WTC11 (cell line): ENCODE measurements around the gene LPP. TPM values are rescaled to one million over a fixed set of nuclear protein-coding genes. Genes with fewer than 3 reads are reported as not detected.

ENCODE experiments used
- ATAC-seq: fragments of 200-7000 bp; cut with Tn5 transposase; 2 replicates; pipeline ENCODE4 v1.10.0; 2021; ENCODE audit warnings: mild to moderate bottlenecking, moderate library complexity
- CTCF ChIA-PET: fragments of 300-600 bp; sonication (Branson Sonifier 250); formaldehyde crosslinking; loops from one replicate; lab custom pipeline; 2021; ENCODE audit warnings: antibody characterized with exemption; lab: Charles Lee
- POLR2A ChIA-PET: fragments of 350-600 bp; sonication (Branson Sonifier 250); formaldehyde crosslinking; loops from one replicate; lab custom pipeline; 2021; ENCODE audit warnings: antibody characterized with exemption; lab: Charles Lee
- DNase-seq: peaks from one replicate; pipeline ENCODE4 v3.0.0; 2021; ENCODE audit warnings: low spot score
- H3K27ac Mint-ChIP-seq: 2 replicates; pipeline ENCODE4 v1.8.0; 2021; ENCODE audit warnings: mixed read lengths
- H3K27me3 Mint-ChIP-seq: 2 replicates; pipeline ENCODE4 v1.8.0; 2021; ENCODE audit warnings: low read depth, mild to moderate bottlenecking, moderate library complexity, mixed read lengths
- H3K36me3 Mint-ChIP-seq: 2 replicates; pipeline ENCODE4 v1.8.0; 2021; ENCODE audit warnings: mixed read lengths
- H3K4me1 Mint-ChIP-seq: 2 replicates; pipeline ENCODE4 v1.8.0; 2022; ENCODE audit warnings: mixed read lengths
- H3K4me3 Mint-ChIP-seq: 2 replicates; pipeline ENCODE4 v1.8.0; 2021; ENCODE audit warnings: mild to moderate bottlenecking, moderate library complexity, mixed read lengths
- H3K9me3 Mint-ChIP-seq: 2 replicates; pipeline ENCODE4 v1.8.0; 2021; ENCODE audit warnings: mixed read lengths
- ATF1 ChIP-seq: sonication (generic); formaldehyde crosslinking; IDR thresholded peaks from 2 replicates; pipeline ENCODE4 v1.8.1; 2023; ENCODE audit warnings: mild to moderate bottlenecking, moderate library complexity, missing genetic modification reagents
- ATF6 ChIP-seq: sonication (generic); formaldehyde crosslinking; IDR thresholded peaks from 2 replicates; pipeline ENCODE4 v1.8.1; 2023; ENCODE audit warnings: mild to moderate bottlenecking, missing genetic modification reagents
- FOXJ3 ChIP-seq: sonication (generic); formaldehyde crosslinking; IDR thresholded peaks from 2 replicates; pipeline ENCODE4 v1.9.0; 2021; ENCODE audit warnings: missing genetic modification reagents, mild to moderate bottlenecking, borderline replicate concordance
- GRHL2 ChIP-seq: fragments of 250-450 bp; sonication (Bioruptor Pico); IDR thresholded peaks from 2 replicates; pipeline ENCODE4 v1.8.0; 2022; ENCODE audit warnings: mild to moderate bottlenecking, moderate library complexity; ENCODE audit not compliant: insufficient replicate concordance, severe bottlenecking
- JAZF1 ChIP-seq: fragments of 250-450 bp; sonication (Bioruptor Pico); IDR thresholded peaks from 2 replicates; pipeline ENCODE4 v1.9.0; 2021; ENCODE audit warnings: moderate library complexity, mild to moderate bottlenecking, inconsistent platforms
- MXD4 ChIP-seq: fragments of 250-450 bp; sonication (Bioruptor Pico); IDR thresholded peaks from 2 replicates; pipeline ENCODE4 v1.8.0; 2021; ENCODE audit warnings: mild to moderate bottlenecking, moderate library complexity, borderline replicate concordance
- MYBL2 ChIP-seq: sonication (generic); formaldehyde crosslinking; IDR thresholded peaks from 2 replicates; pipeline ENCODE4 v1.8.1; 2023; ENCODE audit warnings: mild to moderate bottlenecking, moderate library complexity, missing genetic modification reagents
- NFATC4 ChIP-seq: fragments of 250-450 bp; sonication (Bioruptor Pico); IDR thresholded peaks from 2 replicates; pipeline ENCODE4 v1.9.0; 2021; ENCODE audit warnings: mild to moderate bottlenecking
- NR1H2 ChIP-seq: sonication (generic); formaldehyde crosslinking; IDR thresholded peaks from 2 replicates; pipeline ENCODE4 v1.9.0; 2021; ENCODE audit warnings: mild to moderate bottlenecking, moderate library complexity, missing genetic modification reagents
- NR3C1 ChIP-seq: sonication (generic); formaldehyde crosslinking; conservative IDR thresholded peaks from 2 replicates; pipeline ENCODE4 v1.8.1; 2023; ENCODE audit warnings: low read depth, mild to moderate bottlenecking, missing genetic modification reagents
- PREB ChIP-seq: sonication (generic); formaldehyde crosslinking; IDR thresholded peaks from 2 replicates; pipeline ENCODE4 v1.8.1; 2022; ENCODE audit warnings: mild to moderate bottlenecking, missing genetic modification reagents, moderate library complexity, borderline replicate concordance
- RORB ChIP-seq: fragments of 250-450 bp; sonication (Bioruptor Pico); IDR thresholded peaks from 2 replicates; pipeline ENCODE4 v1.9.0; 2021; ENCODE audit warnings: mild to moderate bottlenecking
- SMAD3 ChIP-seq: sonication (generic); formaldehyde crosslinking; IDR thresholded peaks from 2 replicates; pipeline ENCODE4 v1.8.0; 2022; ENCODE audit warnings: missing genetic modification reagents, mild to moderate bottlenecking, borderline replicate concordance
- SMAD4 ChIP-seq: sonication (generic); formaldehyde crosslinking; IDR thresholded peaks from 2 replicates; pipeline ENCODE4 v1.8.0; 2022; ENCODE audit warnings: mild to moderate bottlenecking, missing genetic modification reagents
- SOX15 ChIP-seq: fragments of 250-450 bp; sonication (Bioruptor Pico); IDR thresholded peaks from 2 replicates; pipeline ENCODE4 v1.9.0; 2021; ENCODE audit warnings: mild to moderate bottlenecking
- ZBTB21 ChIP-seq: sonication (generic); formaldehyde crosslinking; IDR thresholded peaks from 2 replicates; pipeline ENCODE4 v1.8.1; 2023; ENCODE audit warnings: mild to moderate bottlenecking, missing genetic modification reagents, borderline replicate concordance
- ZBTB43 ChIP-seq: sonication (generic); formaldehyde crosslinking; IDR thresholded peaks from 2 replicates; pipeline ENCODE4 v1.8.1; 2023; ENCODE audit warnings: mild to moderate bottlenecking, missing genetic modification reagents
- total RNA-seq: library from RNA; stranded (reverse); gene quantifications from 3 replicates; pipeline ENCODE4 v1.2.3, GENCODE V29; 2021
- TF ChIP-seq, protein P1 (sequence below): sonication (generic); formaldehyde crosslinking; conservative IDR thresholded peaks from 2 replicates; pipeline ENCODE4 v1.8.1; 2022; ENCODE audit warnings: mild to moderate bottlenecking, missing genetic modification reagents
- TF ChIP-seq, protein P2 (sequence below): sonication (generic); formaldehyde crosslinking; IDR thresholded peaks from 2 replicates; pipeline ENCODE4 v1.8.0; 2022; ENCODE audit warnings: missing genetic modification reagents
- TF ChIP-seq, protein P3 (sequence below): fragments of 250-450 bp; sonication (Bioruptor Pico); IDR thresholded peaks from 2 replicates; pipeline ENCODE4 v1.8.0; 2021; ENCODE audit warnings: mild to moderate bottlenecking
- TF ChIP-seq, protein P4 (sequence below): fragments of 250-450 bp; sonication (Bioruptor Pico); IDR thresholded peaks from 2 replicates; pipeline ENCODE4 v1.9.0; 2021; ENCODE audit warnings: mild to moderate bottlenecking, borderline replicate concordance

Gene LPP
- total RNA-seq, 1 experiment from 2014 or later = 49.6 TPM

- H3K9me3 Mint-ChIP-seq = no peaks in the 10 kb centered on the region
- ATAC-seq = no peak
- DNase-seq = no peak
- H3K27me3 Mint-ChIP-seq = no peaks in the 10 kb centered on the region
- H3K4me3 Mint-ChIP-seq = no peak overlapping the region
- peak overlapping the region; percentile 4; the same call in 1 of the 2 replicates for H3K27ac Mint-ChIP-seq
- H3K36me3 Mint-ChIP-seq = no peaks in the 10 kb centered on the region; the same call in 1 of the 2 replicates
- TF ChIP-seq GRHL2 (CRISPR knock-in tag) (no peak), MYBL2 (no peak), ATF1 (CRISPR knock-in tag) (no peak), FOXJ3 (no peak), JAZF1 (CRISPR knock-in tag) (no peak), NR1H2 (no peak), NFATC4 (no peak), RORB (CRISPR knock-in tag) (no peak), SMAD3 (CRISPR knock-in tag) (no peak), SMAD4 (no peak)
- TF ChIP-seq, protein P1, sequence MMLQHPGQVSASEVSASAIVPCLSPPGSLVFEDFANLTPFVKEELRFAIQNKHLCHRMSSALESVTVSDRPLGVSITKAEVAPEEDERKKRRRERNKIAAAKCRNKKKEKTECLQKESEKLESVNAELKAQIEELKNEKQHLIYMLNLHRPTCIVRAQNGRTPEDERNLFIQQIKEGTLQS (CRISPR knock-in tag) = no peak
- TF ChIP-seq, protein P2, sequence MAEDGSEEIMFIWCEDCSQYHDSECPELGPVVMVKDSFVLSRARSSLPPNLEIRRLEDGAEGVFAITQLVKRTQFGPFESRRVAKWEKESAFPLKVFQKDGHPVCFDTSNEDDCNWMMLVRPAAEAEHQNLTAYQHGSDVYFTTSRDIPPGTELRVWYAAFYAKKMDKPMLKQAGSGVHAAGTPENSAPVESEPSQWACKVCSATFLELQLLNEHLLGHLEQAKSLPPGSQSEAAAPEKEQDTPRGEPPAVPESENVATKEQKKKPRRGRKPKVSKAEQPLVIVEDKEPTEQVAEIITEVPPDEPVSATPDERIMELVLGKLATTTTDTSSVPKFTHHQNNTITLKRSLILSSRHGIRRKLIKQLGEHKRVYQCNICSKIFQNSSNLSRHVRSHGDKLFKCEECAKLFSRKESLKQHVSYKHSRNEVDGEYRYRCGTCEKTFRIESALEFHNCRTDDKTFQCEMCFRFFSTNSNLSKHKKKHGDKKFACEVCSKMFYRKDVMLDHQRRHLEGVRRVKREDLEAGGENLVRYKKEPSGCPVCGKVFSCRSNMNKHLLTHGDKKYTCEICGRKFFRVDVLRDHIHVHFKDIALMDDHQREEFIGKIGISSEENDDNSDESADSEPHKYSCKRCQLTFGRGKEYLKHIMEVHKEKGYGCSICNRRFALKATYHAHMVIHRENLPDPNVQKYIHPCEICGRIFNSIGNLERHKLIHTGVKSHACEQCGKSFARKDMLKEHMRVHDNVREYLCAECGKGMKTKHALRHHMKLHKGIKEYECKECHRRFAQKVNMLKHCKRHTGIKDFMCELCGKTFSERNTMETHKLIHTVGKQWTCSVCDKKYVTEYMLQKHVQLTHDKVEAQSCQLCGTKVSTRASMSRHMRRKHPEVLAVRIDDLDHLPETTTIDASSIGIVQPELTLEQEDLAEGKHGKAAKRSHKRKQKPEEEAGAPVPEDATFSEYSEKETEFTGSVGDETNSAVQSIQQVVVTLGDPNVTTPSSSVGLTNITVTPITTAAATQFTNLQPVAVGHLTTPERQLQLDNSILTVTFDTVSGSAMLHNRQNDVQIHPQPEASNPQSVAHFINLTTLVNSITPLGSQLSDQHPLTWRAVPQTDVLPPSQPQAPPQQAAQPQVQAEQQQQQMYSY (CRISPR knock-in tag) = no peak
- TF ChIP-seq, protein P3, sequence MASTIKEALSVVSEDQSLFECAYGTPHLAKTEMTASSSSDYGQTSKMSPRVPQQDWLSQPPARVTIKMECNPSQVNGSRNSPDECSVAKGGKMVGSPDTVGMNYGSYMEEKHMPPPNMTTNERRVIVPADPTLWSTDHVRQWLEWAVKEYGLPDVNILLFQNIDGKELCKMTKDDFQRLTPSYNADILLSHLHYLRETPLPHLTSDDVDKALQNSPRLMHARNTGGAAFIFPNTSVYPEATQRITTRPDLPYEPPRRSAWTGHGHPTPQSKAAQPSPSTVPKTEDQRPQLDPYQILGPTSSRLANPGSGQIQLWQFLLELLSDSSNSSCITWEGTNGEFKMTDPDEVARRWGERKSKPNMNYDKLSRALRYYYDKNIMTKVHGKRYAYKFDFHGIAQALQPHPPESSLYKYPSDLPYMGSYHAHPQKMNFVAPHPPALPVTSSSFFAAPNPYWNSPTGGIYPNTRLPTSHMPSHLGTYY (CRISPR knock-in tag) = no peak
- TF ChIP-seq, protein P4, sequence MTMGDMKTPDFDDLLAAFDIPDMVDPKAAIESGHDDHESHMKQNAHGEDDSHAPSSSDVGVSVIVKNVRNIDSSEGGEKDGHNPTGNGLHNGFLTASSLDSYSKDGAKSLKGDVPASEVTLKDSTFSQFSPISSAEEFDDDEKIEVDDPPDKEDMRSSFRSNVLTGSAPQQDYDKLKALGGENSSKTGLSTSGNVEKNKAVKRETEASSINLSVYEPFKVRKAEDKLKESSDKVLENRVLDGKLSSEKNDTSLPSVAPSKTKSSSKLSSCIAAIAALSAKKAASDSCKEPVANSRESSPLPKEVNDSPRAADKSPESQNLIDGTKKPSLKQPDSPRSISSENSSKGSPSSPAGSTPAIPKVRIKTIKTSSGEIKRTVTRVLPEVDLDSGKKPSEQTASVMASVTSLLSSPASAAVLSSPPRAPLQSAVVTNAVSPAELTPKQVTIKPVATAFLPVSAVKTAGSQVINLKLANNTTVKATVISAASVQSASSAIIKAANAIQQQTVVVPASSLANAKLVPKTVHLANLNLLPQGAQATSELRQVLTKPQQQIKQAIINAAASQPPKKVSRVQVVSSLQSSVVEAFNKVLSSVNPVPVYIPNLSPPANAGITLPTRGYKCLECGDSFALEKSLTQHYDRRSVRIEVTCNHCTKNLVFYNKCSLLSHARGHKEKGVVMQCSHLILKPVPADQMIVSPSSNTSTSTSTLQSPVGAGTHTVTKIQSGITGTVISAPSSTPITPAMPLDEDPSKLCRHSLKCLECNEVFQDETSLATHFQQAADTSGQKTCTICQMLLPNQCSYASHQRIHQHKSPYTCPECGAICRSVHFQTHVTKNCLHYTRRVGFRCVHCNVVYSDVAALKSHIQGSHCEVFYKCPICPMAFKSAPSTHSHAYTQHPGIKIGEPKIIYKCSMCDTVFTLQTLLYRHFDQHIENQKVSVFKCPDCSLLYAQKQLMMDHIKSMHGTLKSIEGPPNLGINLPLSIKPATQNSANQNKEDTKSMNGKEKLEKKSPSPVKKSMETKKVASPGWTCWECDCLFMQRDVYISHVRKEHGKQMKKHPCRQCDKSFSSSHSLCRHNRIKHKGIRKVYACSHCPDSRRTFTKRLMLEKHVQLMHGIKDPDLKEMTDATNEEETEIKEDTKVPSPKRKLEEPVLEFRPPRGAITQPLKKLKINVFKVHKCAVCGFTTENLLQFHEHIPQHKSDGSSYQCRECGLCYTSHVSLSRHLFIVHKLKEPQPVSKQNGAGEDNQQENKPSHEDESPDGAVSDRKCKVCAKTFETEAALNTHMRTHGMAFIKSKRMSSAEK (CRISPR knock-in tag) = no peak
- H3K4me1 Mint-ChIP-seq = peaks cover 39% of the 10 kb centered on the region
- CTCF ChIA-PET = interaction anchor here (1.5 kb wide), 1 partner anchor 439 kb away, joined by 6 read pairs; no protein-coding TSS in a partner anchor
- POLR2A ChIA-PET = no interaction called here
Measured at GRCh38 chr3:188180114-188180513, 26.2 kb downstream of the LPP start.

DNA sequence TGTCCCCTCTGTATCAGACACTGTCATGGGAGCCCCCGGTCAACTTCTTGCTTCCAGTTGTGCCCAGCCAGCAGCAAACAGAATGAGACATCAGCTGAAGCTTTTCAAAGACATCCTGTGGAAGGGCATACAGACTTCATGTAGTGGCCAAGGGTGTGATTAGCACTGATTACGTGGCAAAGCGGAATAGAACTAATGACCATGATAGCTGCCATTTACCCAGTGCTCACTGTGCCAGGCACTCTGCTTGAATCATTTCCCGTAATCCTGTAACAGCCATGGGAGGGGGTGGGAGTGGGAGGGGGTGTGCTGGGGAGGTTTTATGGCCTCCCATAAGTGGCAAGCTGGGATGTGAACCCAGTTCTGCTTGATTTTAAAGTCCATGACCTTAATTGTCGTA is 29.5 kb downstream of the LPP start:
- Mint-ChIP-seq H3K36me3 (no peaks in the 10 kb centered on the region), H3K4me3 (no peak overlapping the region), H3K9me3 (no peaks in the 10 kb centered on the region), H3K4me1 (peaks cover 43% of the 10 kb centered on the region), H3K27me3 (no peaks in the 10 kb centered on the region), H3K27ac (peak overlapping the region; percentile 34)
- DNase-seq = no peak
- POLR2A ChIA-PET = interaction anchor here (1.2 kb wide), 1 partner anchor 438 kb away, joined by 4 read pairs; the partner anchor contains the start of gene BCL6
- CTCF ChIA-PET = interaction anchor here (0.6 to 2.2 kb wide), 4 partner anchors 19 to 566 kb away, joined by 3 to 10 read pairs (median 4); no protein-coding TSS in a partner anchor
- ATAC-seq = no peak
- TF ChIP-seq ATF6 = no peak
- TF ChIP-seq, protein P1 (CRISPR knock-in tag) = no peak
- no peak for TF ChIP-seq ZBTB21
- TF ChIP-seq NR1H2 = no peak
- TF ChIP-seq MXD4 (CRISPR knock-in tag) = no peak
- no peak for TF ChIP-seq SOX15
- TF ChIP-seq NR3C1 = no peak
- TF ChIP-seq PREB (CRISPR knock-in tag) = no peak
- no peak for TF ChIP-seq ZBTB43
